ENCODE measurements around the gene SLC17A4. TPM values are rescaled to one million over a fixed set of nuclear protein-coding genes. Genes with fewer than 3 reads are reported as not detected.

SLC17A4 gene
- polyA plus RNA-seq, 1 donor from 2014 or later: 0.28 TPM

DNA sequence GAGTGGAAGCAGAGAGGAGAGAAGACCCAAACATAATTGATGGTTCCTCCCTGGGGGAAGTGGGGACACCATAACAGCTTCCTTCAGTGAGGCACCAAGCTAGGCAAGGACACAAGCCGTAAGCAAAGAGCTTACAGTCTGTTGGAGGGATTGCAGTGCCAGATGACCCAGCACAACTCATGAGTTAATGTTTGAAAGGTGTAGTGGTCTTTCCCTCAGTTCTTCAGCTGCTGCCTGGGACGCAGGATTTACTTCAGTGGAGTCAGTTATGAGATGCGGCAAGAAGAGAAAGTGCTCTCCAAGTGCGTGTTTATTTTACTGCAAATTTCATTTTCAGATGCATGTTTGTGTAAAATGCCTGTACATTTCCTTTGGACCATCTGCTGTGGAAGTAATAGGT lies 38.7 kb upstream of the SLC17A4 start:
- Histone ChIP-seq H3K4me3 (ENCODE audit: low read length) (no peak overlapping the region), H2AFZ (ENCODE audit: low read depth, low read length) (no peak overlapping the region), H3K27ac (ENCODE audit: low read length) (no peak overlapping the region), H3K4me2 (ENCODE audit: low read length) (no peak overlapping the region), H4K20me1 (ENCODE audit: insufficient read depth) (no peaks in the 10 kb centered on the region), H3K27me3 (ENCODE audit: insufficient read depth, low read depth, low read length) (no peaks in the 10 kb centered on the region), H3K9me2 (ENCODE audit: insufficient read depth, low read length) (no peaks in the 10 kb centered on the region), H3K9ac (ENCODE audit: low read length) (no peak overlapping the region), H3F3A (ENCODE audit: insufficient read depth, low read length, poor library complexity, severe bottlenecking) (no peaks in the 10 kb centered on the region), H3K9me3 (ENCODE audit: low read length) (no peaks in the 10 kb centered on the region), H3K36me3 (ENCODE audit: insufficient read depth, low read length) (no peaks in the 10 kb centered on the region), H3K79me2 (replicated peaks; ENCODE audit: insufficient read depth, low read length) (no peaks in the 10 kb centered on the region)
- TF ChIP-seq, protein P1, sequence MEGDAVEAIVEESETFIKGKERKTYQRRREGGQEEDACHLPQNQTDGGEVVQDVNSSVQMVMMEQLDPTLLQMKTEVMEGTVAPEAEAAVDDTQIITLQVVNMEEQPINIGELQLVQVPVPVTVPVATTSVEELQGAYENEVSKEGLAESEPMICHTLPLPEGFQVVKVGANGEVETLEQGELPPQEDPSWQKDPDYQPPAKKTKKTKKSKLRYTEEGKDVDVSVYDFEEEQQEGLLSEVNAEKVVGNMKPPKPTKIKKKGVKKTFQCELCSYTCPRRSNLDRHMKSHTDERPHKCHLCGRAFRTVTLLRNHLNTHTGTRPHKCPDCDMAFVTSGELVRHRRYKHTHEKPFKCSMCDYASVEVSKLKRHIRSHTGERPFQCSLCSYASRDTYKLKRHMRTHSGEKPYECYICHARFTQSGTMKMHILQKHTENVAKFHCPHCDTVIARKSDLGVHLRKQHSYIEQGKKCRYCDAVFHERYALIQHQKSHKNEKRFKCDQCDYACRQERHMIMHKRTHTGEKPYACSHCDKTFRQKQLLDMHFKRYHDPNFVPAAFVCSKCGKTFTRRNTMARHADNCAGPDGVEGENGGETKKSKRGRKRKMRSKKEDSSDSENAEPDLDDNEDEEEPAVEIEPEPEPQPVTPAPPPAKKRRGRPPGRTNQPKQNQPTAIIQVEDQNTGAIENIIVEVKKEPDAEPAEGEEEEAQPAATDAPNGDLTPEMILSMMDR (IDR thresholded peaks at IDR 0.05; ENCODE audit: poor library complexity, severe bottlenecking): no peak
- TF ChIP-seq, protein P2, sequence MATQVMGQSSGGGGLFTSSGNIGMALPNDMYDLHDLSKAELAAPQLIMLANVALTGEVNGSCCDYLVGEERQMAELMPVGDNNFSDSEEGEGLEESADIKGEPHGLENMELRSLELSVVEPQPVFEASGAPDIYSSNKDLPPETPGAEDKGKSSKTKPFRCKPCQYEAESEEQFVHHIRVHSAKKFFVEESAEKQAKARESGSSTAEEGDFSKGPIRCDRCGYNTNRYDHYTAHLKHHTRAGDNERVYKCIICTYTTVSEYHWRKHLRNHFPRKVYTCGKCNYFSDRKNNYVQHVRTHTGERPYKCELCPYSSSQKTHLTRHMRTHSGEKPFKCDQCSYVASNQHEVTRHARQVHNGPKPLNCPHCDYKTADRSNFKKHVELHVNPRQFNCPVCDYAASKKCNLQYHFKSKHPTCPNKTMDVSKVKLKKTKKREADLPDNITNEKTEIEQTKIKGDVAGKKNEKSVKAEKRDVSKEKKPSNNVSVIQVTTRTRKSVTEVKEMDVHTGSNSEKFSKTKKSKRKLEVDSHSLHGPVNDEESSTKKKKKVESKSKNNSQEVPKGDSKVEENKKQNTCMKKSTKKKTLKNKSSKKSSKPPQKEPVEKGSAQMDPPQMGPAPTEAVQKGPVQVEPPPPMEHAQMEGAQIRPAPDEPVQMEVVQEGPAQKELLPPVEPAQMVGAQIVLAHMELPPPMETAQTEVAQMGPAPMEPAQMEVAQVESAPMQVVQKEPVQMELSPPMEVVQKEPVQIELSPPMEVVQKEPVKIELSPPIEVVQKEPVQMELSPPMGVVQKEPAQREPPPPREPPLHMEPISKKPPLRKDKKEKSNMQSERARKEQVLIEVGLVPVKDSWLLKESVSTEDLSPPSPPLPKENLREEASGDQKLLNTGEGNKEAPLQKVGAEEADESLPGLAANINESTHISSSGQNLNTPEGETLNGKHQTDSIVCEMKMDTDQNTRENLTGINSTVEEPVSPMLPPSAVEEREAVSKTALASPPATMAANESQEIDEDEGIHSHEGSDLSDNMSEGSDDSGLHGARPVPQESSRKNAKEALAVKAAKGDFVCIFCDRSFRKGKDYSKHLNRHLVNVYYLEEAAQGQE (IDR thresholded peaks at IDR 0.05; ENCODE audit: borderline replicate concordance): no peak
- no peak for TF ChIP-seq SMC3 (conservative IDR thresholded peaks at IDR 0.05; ENCODE audit: poor library complexity)
- TF ChIP-seq EZH2 (IDR thresholded peaks at IDR 0.05; ENCODE audit: borderline replicate concordance, insufficient read depth, low read length, poor library complexity, severe bottlenecking): no peak
- no peak for TF ChIP-seq RAD21 (conservative IDR thresholded peaks at IDR 0.05)
- TF ChIP-seq EP300 (conservative IDR thresholded peaks at IDR 0.05; ENCODE audit: poor library complexity, severe bottlenecking): no peak
- TF ChIP-seq POLR2AphosphoS5 (IDR thresholded peaks at IDR 0.05): no peak
- TF ChIP-seq MXI1 (conservative IDR thresholded peaks at IDR 0.05; ENCODE audit: poor library complexity, severe bottlenecking): no peak
- no peak for TF ChIP-seq TAF1 (IDR thresholded peaks at IDR 0.05; ENCODE audit: low read depth)

DNA sequence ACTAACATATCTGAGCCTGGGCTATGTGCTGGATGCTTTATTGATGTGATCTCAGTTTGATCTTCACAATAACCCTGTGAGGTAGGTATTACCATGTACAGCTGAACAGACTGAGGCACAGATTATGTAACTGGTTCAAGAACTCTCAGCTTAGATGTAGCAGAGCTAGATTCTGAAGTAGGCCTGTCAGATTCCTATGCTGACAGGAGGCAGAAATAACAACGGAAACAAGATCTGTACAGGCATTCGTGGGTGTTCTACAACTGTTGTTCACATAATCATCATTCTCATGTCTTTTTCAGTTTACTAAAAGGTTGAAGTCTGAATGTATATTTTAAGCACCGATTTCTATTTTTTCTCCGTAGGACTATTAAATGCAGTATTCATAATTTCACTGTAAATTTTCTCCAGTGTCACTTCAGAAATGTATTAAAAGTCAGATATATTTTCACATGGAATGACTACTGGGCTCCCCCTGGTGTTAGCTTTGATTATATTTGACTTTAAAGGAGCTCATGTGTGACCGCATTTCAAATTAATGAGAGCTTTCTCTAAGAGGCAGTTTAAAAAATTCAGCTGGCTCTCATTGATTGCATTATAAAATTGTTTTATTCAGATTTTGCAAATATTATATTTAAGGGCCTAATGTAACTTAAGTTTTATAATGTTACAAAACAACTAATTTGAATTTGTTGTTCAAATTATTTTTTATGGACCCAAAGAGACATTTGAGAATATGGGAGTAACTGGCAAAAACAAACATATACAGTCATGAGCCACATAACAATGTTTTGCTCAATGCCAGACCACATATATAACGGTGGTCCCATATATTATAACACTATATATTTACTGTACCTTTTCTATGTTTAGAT lies 36.4 kb upstream of the SLC17A4 start:
- Histone ChIP-seq H3K4me2 (ENCODE audit: low read length) (no peak overlapping the region), H2AFZ (ENCODE audit: low read depth, low read length) (no peak overlapping the region), H3K79me2 (replicated peaks; ENCODE audit: insufficient read depth, low read length) (no peaks in the 10 kb centered on the region), H3F3A (ENCODE audit: insufficient read depth, low read length, poor library complexity, severe bottlenecking) (no peaks in the 10 kb centered on the region), H3K27ac (ENCODE audit: low read length) (peak overlapping the region; percentile 25), H3K27me3 (ENCODE audit: insufficient read depth, low read depth, low read length) (no peaks in the 10 kb centered on the region), H3K4me3 (ENCODE audit: low read length) (no peak overlapping the region), H3K9me2 (ENCODE audit: insufficient read depth, low read length) (no peaks in the 10 kb centered on the region), H3K9ac (ENCODE audit: low read length) (no peak overlapping the region), H3K36me3 (ENCODE audit: insufficient read depth, low read length) (no peaks in the 10 kb centered on the region), H4K20me1 (ENCODE audit: insufficient read depth) (no peaks in the 10 kb centered on the region), H3K9me3 (ENCODE audit: low read length) (no peaks in the 10 kb centered on the region)
- TF ChIP-seq TAF1 (IDR thresholded peaks at IDR 0.05; ENCODE audit: low read depth): no peak
- TF ChIP-seq EZH2 (IDR thresholded peaks at IDR 0.05; ENCODE audit: borderline replicate concordance, insufficient read depth, low read length, poor library complexity, severe bottlenecking): no peak
- TF ChIP-seq, protein P1 (IDR thresholded peaks at IDR 0.05; ENCODE audit: poor library complexity, severe bottlenecking): peak; percentile 78
- no peak for TF ChIP-seq MXI1 (conservative IDR thresholded peaks at IDR 0.05; ENCODE audit: poor library complexity, severe bottlenecking)
- TF ChIP-seq RAD21 (conservative IDR thresholded peaks at IDR 0.05): peak; percentile 72
- no peak for TF ChIP-seq EP300 (conservative IDR thresholded peaks at IDR 0.05; ENCODE audit: poor library complexity, severe bottlenecking)
- no peak for TF ChIP-seq POLR2AphosphoS5 (IDR thresholded peaks at IDR 0.05)
- TF ChIP-seq, protein P2 (IDR thresholded peaks at IDR 0.05; ENCODE audit: borderline replicate concordance): no peak
- peak; percentile 75 for TF ChIP-seq SMC3 (conservative IDR thresholded peaks at IDR 0.05; ENCODE audit: poor library complexity)
